IMR-90 (cell line): ENCODE measurements around the gene TASP1. TPM values are rescaled to one million over a fixed set of nuclear protein-coding genes. Genes with fewer than 3 reads are reported as not detected.

Source experiments
- ATAC-seq: fragments of 200-7000 bp; cut with Tn5 transposase; 2 replicates; pipeline ENCODE4 v1.9.1; 2020; ENCODE audit warnings: low read depth, mild to moderate bottlenecking, moderate library complexity
- BruUV-seq: library from RNA; stranded (reverse); fragments of 400-500 nt; replicated peaks from 2 replicates; lab custom pipeline; 2021; lab: Mats Ljungman, UMichigan
- CTCF ChIA-PET: fragments of 300-600 bp; formaldehyde crosslinking; extraction: SDS; loops from one replicate; lab custom pipeline; 2021; ENCODE audit warnings: antibody characterized with exemption; lab: Yijun Ruan, JAX
- POLR2A ChIA-PET: fragments of 300-600 bp; sonication (Branson Sonifier 250); formaldehyde crosslinking; loops from one replicate; lab custom pipeline; 2022; ENCODE audit warnings: antibody characterized with exemption; ENCODE audit not compliant: unreplicated experiment; lab: Charles Lee
- DNase-seq: peaks from one replicate; pipeline ENCODE4 v3.0.0; 2013
- H2AFZ ChIP-seq: replicated peaks from 2 replicates; pipeline ENCODE3; 2013; ENCODE audit warnings: low read length, mild to moderate bottlenecking; ENCODE audit not compliant: poor library complexity
- H2AK5ac ChIP-seq: 2 replicates; pipeline ENCODE4 v1.6.1; 2013; ENCODE audit warnings: low read depth, low read length, inconsistent platforms
- H2AK9ac ChIP-seq: replicated peaks from 2 replicates; pipeline ENCODE3; 2013; ENCODE audit warnings: mild to moderate bottlenecking, low read depth, low read length, moderate library complexity; ENCODE audit not compliant: poor library complexity
- H2BK120ac ChIP-seq: 2 replicates; pipeline ENCODE4 v1.6.1; 2013; ENCODE audit warnings: low read depth, low read length, inconsistent platforms
- H2BK15ac ChIP-seq: 3 replicates; pipeline ENCODE4 v1.6.1; 2013; ENCODE audit warnings: low read depth, low read length, inconsistent platforms
- H2BK20ac ChIP-seq: 2 replicates; pipeline ENCODE4 v1.6.1; 2013; ENCODE audit warnings: low read depth, mild to moderate bottlenecking, inconsistent platforms, low read length, moderate library complexity
- H2BK5ac ChIP-seq: 2 replicates; pipeline ENCODE4 v1.6.1; 2013; ENCODE audit warnings: mild to moderate bottlenecking, low read depth, low read length, inconsistent platforms; ENCODE audit not compliant: poor library complexity, severe bottlenecking
- H3K14ac ChIP-seq: replicated peaks from 2 replicates; pipeline ENCODE4 v1.6.1; 2013; ENCODE audit warnings: low read depth, low read length, inconsistent platforms
- H3K18ac ChIP-seq: 2 replicates; pipeline ENCODE4 v1.6.1; 2013; ENCODE audit warnings: low read depth, low read length, control low read depth
- H3K23ac ChIP-seq: 2 replicates; pipeline ENCODE4 v1.6.1; 2013; ENCODE audit warnings: low read depth, low read length, inconsistent platforms
- H3K27ac ChIP-seq: 2 replicates; pipeline ENCODE4 v1.5.1; 2013; ENCODE audit warnings: mild to moderate bottlenecking, control low read depth, low read length; ENCODE audit not compliant: insufficient read depth
- H3K27me3 ChIP-seq: 2 replicates; pipeline ENCODE4 v1.6.1; 2013; ENCODE audit warnings: low read length; ENCODE audit not compliant: control insufficient read depth, insufficient read depth
- H3K36me3 ChIP-seq: 2 replicates; pipeline ENCODE4 v1.6.1; 2013; ENCODE audit warnings: low read length, mixed read lengths; ENCODE audit not compliant: control insufficient read depth, insufficient read depth
- H3K4ac ChIP-seq: 2 replicates; pipeline ENCODE4 v1.6.1; 2013; ENCODE audit warnings: low read depth, low read length, inconsistent platforms
- H3K4me1 ChIP-seq: 2 replicates; pipeline ENCODE4 v1.6.1; 2013; ENCODE audit warnings: low read length, mixed read lengths; ENCODE audit not compliant: control insufficient read depth, insufficient read depth
- H3K4me2 ChIP-seq: 2 replicates; pipeline ENCODE4 v1.6.1; 2013; ENCODE audit warnings: low read depth, mild to moderate bottlenecking, control low read depth, low read length, moderate library complexity
- H3K4me3 ChIP-seq: 2 replicates; pipeline ENCODE4 v1.5.1; 2013; ENCODE audit warnings: low read depth, mild to moderate bottlenecking, control low read depth, low read length, moderate library complexity; ENCODE audit not compliant: insufficient read depth
- H3K56ac ChIP-seq: 2 replicates; pipeline ENCODE4 v1.6.1; 2013; ENCODE audit warnings: low read length, inconsistent platforms; ENCODE audit not compliant: insufficient read depth; ENCODE audit errors: extremely low read depth
- H3K79me1 ChIP-seq, 2 experiments: 2 replicates each; pipeline ENCODE4 v1.6.1; 2013; ENCODE audit warnings: low read length in 2 of 2, inconsistent platforms in 1 of 2, low read depth in 1 of 2
- H3K9ac ChIP-seq: 2 replicates; pipeline ENCODE4 v1.6.1; 2013; ENCODE audit warnings: low read depth, low read length, control low read depth
- H3K9me1 ChIP-seq: 2 replicates; pipeline ENCODE4 v1.6.1; 2013; ENCODE audit warnings: low read length, inconsistent platforms; ENCODE audit not compliant: insufficient read depth
- H3K9me3 ChIP-seq: 2 replicates; pipeline ENCODE4 v1.6.1; 2013; ENCODE audit warnings: low read length; ENCODE audit not compliant: control insufficient read depth, insufficient read depth
- H4K20me1 ChIP-seq: 2 replicates; pipeline ENCODE4 v1.6.1; 2013; ENCODE audit warnings: low read length, inconsistent platforms; ENCODE audit not compliant: insufficient read depth
- H4K5ac ChIP-seq: 2 replicates; pipeline ENCODE4 v1.6.1; 2013; ENCODE audit warnings: mild to moderate bottlenecking, low read depth, low read length, control low read depth
- H4K8ac ChIP-seq, 2 experiments: 2 replicates each; pipeline ENCODE4 v1.6.1; 2013; ENCODE audit warnings: low read depth in 2 of 2, low read length in 2 of 2, control low read depth in 1 of 2, inconsistent platforms in 1 of 2
- H4K91ac ChIP-seq: 2 replicates; pipeline ENCODE4 v1.6.1; 2013; ENCODE audit warnings: low read depth, low read length, inconsistent platforms; ENCODE audit not compliant: insufficient read depth
- BHLHE40 ChIP-seq: fragments of 150-350 bp; IDR thresholded peaks from 2 replicates; pipeline ENCODE4 v1.6.1; 2016; ENCODE audit warnings: mild to moderate bottlenecking, low read depth, low read length
- CEBPB ChIP-seq: IDR thresholded peaks from 2 replicates; pipeline ENCODE4 v1.6.1; 2012; ENCODE audit warnings: low read depth, low read length, improper control_type of control experiment
- MXI1 ChIP-seq: IDR thresholded peaks from 2 replicates; pipeline ENCODE4 v1.6.1; 2012; ENCODE audit warnings: low read depth, mild to moderate bottlenecking, low read length, moderate library complexity, borderline replicate concordance
- SMC3 ChIP-seq: fragments of 150-350 bp; IDR thresholded peaks from 2 replicates; pipeline ENCODE4 v1.6.1; 2016; ENCODE audit warnings: low read depth, mild to moderate bottlenecking, antibody characterized with exemption, low read length, moderate library complexity
- WGBS, 2 experiments: methylation state at CpG; one replicate each; pipeline versions ENCODE4 v1.1.5 to v1.1.7; 2013; ENCODE audit warnings: missing lambda C conversion rate in 2 of 2; ENCODE audit not compliant: insufficient read length in 1 of 2; ENCODE audit errors: extremely low coverage in 2 of 2; 5-methylcytosine and 5-hydroxymethylcytosine counted together
- dilution Hi-C: fragments of 300-500 bp; cut with HindIII; formaldehyde crosslinking; loops from one replicate; pipeline ENCODE4 v1.14.3; 2018; ENCODE audit warnings: low sequenced_read_pairs; ENCODE audit not compliant: unreplicated experiment
- in situ Hi-C: fragments of 300-500 bp; cut with MboI; formaldehyde crosslinking; loops from 3 replicates; pipeline ENCODE4 v1.14.3; 2019; ENCODE audit warnings: low sequenced_read_pairs, inconsistent platforms, mixed read lengths
- intact Hi-C: fragments of 100-400 bp; cut with micrococcal nuclease; formaldehyde crosslinking; loops from 2 replicates; pipeline ENCODE4 v1.10.0; 2022
- polyA plus RNA-seq, 3 experiments: library from polyadenylated mRNA; depleted of rRNA; stranded (reverse); fragments of >200 nt; gene quantifications; 2 replicates each; pipeline ENCODE4 v1.2.3, GENCODE V29; 2012; ENCODE audit warnings: low replicate concordance in 1 of 3
- total RNA-seq: library from RNA; depleted of rRNA; stranded (reverse); fragments of >200 nt; gene quantifications from 2 replicates; pipeline ENCODE4 v1.2.3, GENCODE V29; 2012

The TASP1 gene
- total and polyA plus RNA-seq, 2 of the 4 experiments (the other 2 are of a cell fraction): 3.9 to 7.9 TPM

DNA sequence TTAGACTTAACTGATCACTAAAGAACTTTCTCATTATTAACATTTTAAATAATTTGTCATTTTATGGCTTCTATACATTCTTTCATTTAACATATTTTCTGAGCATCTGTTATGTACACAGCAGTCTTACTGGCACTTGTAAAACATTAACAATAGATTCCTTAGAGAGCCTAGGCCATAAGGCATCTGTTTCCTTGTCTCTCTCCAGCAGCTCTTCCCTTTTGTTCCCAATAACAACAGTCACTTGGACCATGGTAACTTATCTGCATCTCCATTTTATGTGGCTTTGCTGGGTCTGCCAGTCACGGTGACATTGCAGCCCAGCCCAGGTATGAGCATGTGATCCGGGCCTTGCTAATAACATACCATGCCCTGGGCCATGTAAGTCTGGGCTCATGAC lies 11.7 kb upstream of the TASP1 start:
- in situ Hi-C loops: no loop called here
- no peak for DNase-seq
- WGBS, 2 experiments: no CpG with 5 or more reads among the region's 2 CpGs
- no peak overlapping the region for H3K18ac ChIP-seq
- TF ChIP-seq MXI1 (no peak), CEBPB (no peak), BHLHE40 (no peak), SMC3 (no peak)
- H4K5ac ChIP-seq: no peak overlapping the region
- H2BK15ac ChIP-seq: no peak overlapping the region
- CTCF ChIA-PET: no interaction called here
- no peaks in the 10 kb centered on the region for H3K36me3 ChIP-seq
- dilution Hi-C loops: no loop called here
- no peak overlapping the region for H3K9ac ChIP-seq
- H3K56ac ChIP-seq: no peak overlapping the region
- H4K20me1 ChIP-seq: no peaks in the 10 kb centered on the region
- no peak for ATAC-seq
- H3K14ac ChIP-seq: no peak overlapping the region
- H3K23ac ChIP-seq: no peak overlapping the region
- no peak overlapping the region for H4K91ac ChIP-seq
- H2AK5ac ChIP-seq: no peak overlapping the region
- no TSS peak for BruUV-seq
- H3K4me1 ChIP-seq: peaks cover 1% of the 10 kb centered on the region; the same call in 1 of the 2 replicates
- no peaks in the 10 kb centered on the region for H3K79me1 ChIP-seq
- intact Hi-C loops: no loop called here
- 0 out of 2 replicates have a peak, but pooled peaks cover 2% of the 10 kb centered on the region for H3K27me3 ChIP-seq
- H3K4me2 ChIP-seq: no peak overlapping the region
- H3K9me3 ChIP-seq: no peaks in the 10 kb centered on the region
- no peak overlapping the region for H2BK20ac ChIP-seq
- H3K4ac ChIP-seq: no peak overlapping the region
- H3K4me3 ChIP-seq: no peak overlapping the region
- H2BK120ac ChIP-seq: no peak overlapping the region
- no peak overlapping the region for H3K27ac ChIP-seq
- no peak overlapping the region for H2AFZ ChIP-seq
- H3K9me1 ChIP-seq: no peaks in the 10 kb centered on the region
- H2BK5ac ChIP-seq: no peak overlapping the region
- no peak overlapping the region for H2AK9ac ChIP-seq
- POLR2A ChIA-PET: no interaction called here
- no peak overlapping the region for H4K8ac ChIP-seq
